Endothelial cell of umbilical vein (primary cell): ENCODE data around the gene AMY2B. TPM values are rescaled to one million over a fixed set of nuclear protein-coding genes. Genes with fewer than 3 reads are reported as not detected.
"Not testable (repeated sequence)": the region's sequence is repeated elsewhere in the genome, so short reads cannot be mapped to it uniquely, and the experiment has no call there.

Experiments used
- BruUV-seq: library from RNA; stranded (reverse); fragments of 400-500 nt; replicated peaks from 2 replicates; lab custom pipeline; 2021; lab: Mats Ljungman, UMichigan
- CTCF ChIA-PET: fragments of 300-600, 350-600 bp; sonication (Branson Sonifier 250); formaldehyde crosslinking; loops from one replicate; lab custom pipeline; 2021; ENCODE audit warnings: antibody characterized with exemption, inconsistent platforms; lab: Charles Lee
- POLR2A ChIA-PET: fragments of 300-600, 350-600 bp; sonication (Branson Sonifier 250); formaldehyde crosslinking; loops from one replicate; lab custom pipeline; 2021; ENCODE audit warnings: antibody characterized with exemption, inconsistent platforms; lab: Charles Lee
- DNase-seq: peaks from one replicate; pipeline ENCODE4 v3.0.0-alpha.2; 2011; ENCODE audit warnings: low read depth, low spot score
- FAIRE-seq: peaks from 2 replicates; lab custom pipeline; 2011; peaks lifted over from hg19 to GRCh38; lab: Jason Lieb, UNC
- H2AFZ ChIP-seq: 2 replicates; pipeline ENCODE4 v1.6.0; 2012; ENCODE audit warnings: low read depth, low read length, control low read depth, inconsistent platforms
- H3K27ac ChIP-seq: 2 replicates; pipeline ENCODE4 v1.5.1; 2011; ENCODE audit warnings: low read depth, mild to moderate bottlenecking, control low read depth, low read length, moderate library complexity; ENCODE audit not compliant: insufficient read depth
- H3K27me3 ChIP-seq, 2 experiments: 2 replicates each; pipeline versions ENCODE4 v1.6.0 to v1.6.1; 2011; ENCODE audit warnings: low read length in 2 of 2, mixed read lengths in 1 of 2; ENCODE audit not compliant: control insufficient read depth in 2 of 2, insufficient read depth in 2 of 2
- H3K36me3 ChIP-seq, 2 experiments: 2 replicates in 1 of 2; 3 replicates in 1 of 2; pipeline ENCODE4 v1.5.1; 2011; ENCODE audit warnings: low read length in 2 of 2, mild to moderate bottlenecking in 1 of 2, moderate library complexity in 1 of 2; ENCODE audit not compliant: control insufficient read depth in 2 of 2, insufficient read depth in 2 of 2; ENCODE audit errors: extremely low read depth in 1 of 2
- H3K4me1 ChIP-seq: 3 replicates; pipeline ENCODE4 v1.5.1; 2011; ENCODE audit warnings: mild to moderate bottlenecking, low read length; ENCODE audit not compliant: control insufficient read depth, insufficient read depth; ENCODE audit errors: extremely low read depth
- H3K4me2 ChIP-seq: 2 replicates; pipeline ENCODE4 v1.6.1; 2011; ENCODE audit warnings: low read length, control low read depth, mixed read lengths; ENCODE audit not compliant: insufficient read depth
- H3K4me3 ChIP-seq, 3 experiments: fragments of 200-600 bp in 1 of 3; sonication (generic), shearing (Covaris generic) in 1 of 3; replicated peaks in 1 of 3; 2 replicates each; pipeline ENCODE4 v1.5.1; 2011 to 2016; ENCODE audit warnings: control low read depth in 3 of 3, low read length in 3 of 3, mild to moderate bottlenecking in 2 of 3, inconsistent platforms in 1 of 3, low read depth in 1 of 3, moderate library complexity in 1 of 3; ENCODE audit not compliant: insufficient read depth in 1 of 3
- H3K79me2 ChIP-seq: 2 replicates; pipeline ENCODE4 v1.6.0; 2012; ENCODE audit warnings: low read length, inconsistent platforms; ENCODE audit not compliant: control insufficient read depth, insufficient read depth
- H3K9ac ChIP-seq: replicated peaks from 2 replicates; pipeline ENCODE3; 2011; ENCODE audit warnings: low read length, control low read depth; ENCODE audit not compliant: insufficient read depth; ENCODE audit errors: extremely low read depth
- H3K9me1 ChIP-seq: replicated peaks from 3 replicates; pipeline ENCODE4 v1.6.0; 2011; ENCODE audit warnings: mild to moderate bottlenecking, low read length; ENCODE audit not compliant: control insufficient read depth, insufficient read depth; ENCODE audit errors: extremely low read depth
- H3K9me3 ChIP-seq: replicated peaks from 2 replicates; pipeline ENCODE4 v1.5.1; 2012; ENCODE audit warnings: low read length, inconsistent platforms; ENCODE audit not compliant: control insufficient read depth, insufficient read depth
- H4K20me1 ChIP-seq: replicated peaks from 2 replicates; pipeline ENCODE3; 2011; ENCODE audit warnings: mild to moderate bottlenecking, low read length; ENCODE audit not compliant: control insufficient read depth, insufficient read depth; ENCODE audit errors: extremely low read depth
- EZH2 ChIP-seq: IDR thresholded peaks from 2 replicates; pipeline ENCODE4 v1.6.1; 2012; ENCODE audit warnings: borderline replicate concordance, low read depth, mild to moderate bottlenecking, moderate library complexity, low read length, inconsistent platforms; ENCODE audit not compliant: severe bottlenecking
- FOS ChIP-seq: IDR thresholded peaks from 2 replicates; pipeline ENCODE4 v1.6.1; 2011; ENCODE audit warnings: mild to moderate bottlenecking, low read length, moderate library complexity, borderline replicate concordance; ENCODE audit not compliant: insufficient read depth
- GATA2 ChIP-seq: IDR thresholded peaks from 2 replicates; pipeline ENCODE4 v1.7.0; 2011; ENCODE audit warnings: low read depth, mild to moderate bottlenecking, moderate library complexity, mixed read lengths, low read length; ENCODE audit not compliant: insufficient read length, insufficient read depth
- MYC ChIP-seq: IDR thresholded peaks from one replicate; pipeline ENCODE4 v1.6.1; 2011; ENCODE audit warnings: mild to moderate bottlenecking, low read depth, low read length
- POLR2AphosphoS5 ChIP-seq: IDR thresholded peaks from 2 replicates; pipeline ENCODE4 v1.6.1; 2012; ENCODE audit warnings: low read depth, mild to moderate bottlenecking, control low read depth, low read length, moderate library complexity; ENCODE audit not compliant: insufficient read depth
- dilution Hi-C: fragments of 300-500 bp; cut with MboI; formaldehyde crosslinking; loops from one replicate; pipeline ENCODE4 v1.15.0; 2019; ENCODE audit warnings: low sequenced_read_pairs; ENCODE audit not compliant: extremely low pct_ligation_motif_present
- intact Hi-C: fragments of 100-400 bp; cut with micrococcal nuclease; formaldehyde crosslinking; loops from one replicate; pipeline ENCODE4 v1.10.0; 2022
- polyA plus RNA-seq, 4 experiments: library from polyadenylated mRNA; depleted of rRNA in 3 of 4; stranded (reverse) in 3 of 4; unstranded in 1 of 4; fragments of >200 nt; gene quantifications; 2 replicates each; pipeline versions ENCODE4 v1.2.1 to v1.2.3, GENCODE V29; 2011 to 2012; ENCODE audit warnings: missing spikeins in 1 of 4
- total RNA-seq: library from RNA; stranded (reverse); gene quantifications from 2 replicates; pipeline ENCODE4 v1.2.3, GENCODE V29; 2021
- TF ChIP-seq, protein P1 (sequence below): IDR thresholded peaks from 2 replicates; pipeline ENCODE4 v1.6.1; 2011; ENCODE audit not compliant: insufficient read depth, insufficient read length

AMY2B gene
- total and polyA plus RNA-seq, 2 donors (not counting 3 experiments of a cell fraction or from before 2014, with no cell fraction given): 1.0 to 1.2 TPM

GRCh38 chr1:103576065-103576464 lies 4.7 kb downstream of the AMY2B start:
- Histone ChIP-seq H3K36me3 (no peaks in the 10 kb centered on the region), H3K4me2 (no peak overlapping the region), H3K79me2 (no peaks in the 10 kb centered on the region), H3K9ac (no peak overlapping the region), H3K27me3 (no peaks in the 10 kb centered on the region), H2AFZ (no peak overlapping the region), H4K20me1 (no peaks in the 10 kb centered on the region), H3K9me3 (no peaks in the 10 kb centered on the region), H3K4me3 (no peak overlapping the region), H3K4me1 (no peaks in the 10 kb centered on the region), H3K9me1 (no peaks in the 10 kb centered on the region), H3K27ac (no peak overlapping the region)
- DNase-seq (no peak), FAIRE-seq (no peak)
- ChIA-PET POLR2A (no interaction called here), CTCF (no interaction called here)
- BruUV-seq: no TSS peak
- no peak for TF ChIP-seq EZH2
- TF ChIP-seq POLR2AphosphoS5: no peak
- TF ChIP-seq GATA2: no peak
- TF ChIP-seq MYC: no peak
- TF ChIP-seq, protein P1, sequence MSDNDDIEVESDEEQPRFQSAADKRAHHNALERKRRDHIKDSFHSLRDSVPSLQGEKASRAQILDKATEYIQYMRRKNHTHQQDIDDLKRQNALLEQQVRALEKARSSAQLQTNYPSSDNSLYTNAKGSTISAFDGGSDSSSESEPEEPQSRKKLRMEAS: no peak
- no peak for TF ChIP-seq FOS
- dilution Hi-C loops (no loop called here), intact Hi-C loops (no loop called here)

GRCh38 chr1:103576784-103577183 lies 5.4 kb downstream of the AMY2B start:
- BruUV-seq, H3K27me3 ChIP-seq: not testable (repeated sequence)

More at GRCh38 chr1:103576784-103577183, 5.4 kb downstream of the AMY2B start:
- H3K4me3 ChIP-seq, H2AFZ ChIP-seq, CTCF ChIA-PET, intact Hi-C loops, H3K4me1 ChIP-seq, DNase-seq, H3K9me3 ChIP-seq, POLR2A ChIA-PET, H3K9me1 ChIP-seq, H3K79me2 ChIP-seq, H3K9ac ChIP-seq, H3K36me3 ChIP-seq, FAIRE-seq, H3K27ac ChIP-seq, H3K4me2 ChIP-seq, dilution Hi-C loops, H4K20me1 ChIP-seq: not testable (repeated sequence)
